ENCODE data around the gene RALGPS1. TPM values are rescaled to one million over a fixed set of nuclear protein-coding genes. Genes with fewer than 3 reads are reported as not detected.

Gene RALGPS1
- total RNA-seq, 1 experiment from 2014 or later, result 0.42 TPM

DNA sequence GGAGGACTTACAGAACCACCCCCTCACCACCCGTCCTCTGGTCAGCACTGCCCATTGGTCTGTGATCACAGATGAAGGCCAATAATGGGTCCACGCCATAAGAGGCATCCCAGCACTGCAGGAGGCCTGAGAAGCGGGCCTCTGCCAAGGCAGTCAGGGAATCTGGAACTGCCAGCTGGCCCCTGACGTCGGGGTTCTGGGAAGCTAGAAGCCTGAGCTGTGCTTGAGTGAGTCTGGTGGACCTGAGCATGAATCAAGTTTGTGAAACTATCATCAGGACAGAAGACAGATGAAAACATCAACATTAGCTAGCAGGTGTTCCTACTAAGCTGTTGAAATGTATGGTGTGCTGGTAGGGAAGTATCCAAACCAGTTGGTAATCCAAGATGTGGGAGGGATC is 200.0 kb downstream of the RALGPS1 start:
- no peak for DNase-seq (ENCODE audit: low read depth)

DNA sequence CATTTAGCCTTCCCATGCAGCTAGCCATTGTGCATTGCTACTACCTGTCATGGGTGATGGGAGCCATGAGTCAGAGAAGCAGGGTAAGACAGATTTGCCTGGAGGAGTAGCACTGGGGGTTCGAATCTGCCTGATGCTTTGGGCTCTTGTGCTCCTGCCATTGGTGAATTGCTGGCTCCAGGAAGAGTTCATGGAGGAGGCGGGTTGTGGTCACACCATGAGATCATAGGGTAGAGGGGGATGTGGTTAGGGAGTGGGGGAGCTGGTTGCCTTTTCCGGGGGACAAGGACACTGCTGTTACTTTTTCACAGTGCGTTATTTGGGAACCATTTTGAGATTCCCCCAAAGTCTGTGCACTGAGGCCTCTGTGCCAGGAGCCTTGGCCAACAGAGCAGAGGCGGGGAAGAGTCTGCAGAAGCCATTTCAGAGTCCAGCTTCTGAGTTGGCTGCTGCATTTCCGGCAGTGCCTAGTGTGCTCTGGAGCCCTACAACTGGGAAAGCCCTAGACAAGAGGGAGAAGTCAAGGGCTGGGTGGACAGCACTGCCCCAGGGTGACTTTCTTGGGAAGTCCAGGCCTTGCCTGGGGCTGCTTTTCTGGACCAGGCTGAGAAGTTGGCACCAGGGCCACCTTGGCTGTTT is 201.6 kb downstream of the RALGPS1 start:
- peak; percentile 61 for DNase-seq (ENCODE audit: low read depth)

DNA sequence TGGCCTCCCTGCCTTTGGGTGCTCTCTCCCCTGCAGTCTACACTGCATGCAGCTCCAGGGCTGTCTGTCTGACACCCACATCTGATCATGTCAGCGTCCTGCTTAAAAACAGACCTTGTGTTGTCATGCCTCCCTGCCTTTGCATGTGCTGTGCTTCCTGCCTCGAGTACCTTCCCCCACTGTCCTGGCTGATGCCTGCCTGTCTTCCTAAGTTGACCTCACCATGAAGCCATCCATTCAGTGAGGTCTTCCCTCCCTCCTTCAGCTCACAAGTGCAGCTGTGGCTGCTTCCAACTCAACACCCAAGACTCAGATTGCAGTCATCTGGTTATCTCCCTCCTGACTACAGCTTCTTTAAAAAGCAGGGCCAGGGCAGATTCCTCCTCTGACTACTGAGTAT is 202.4 kb downstream of the RALGPS1 start:
- DNase-seq (ENCODE audit: low read depth), result peak; percentile 41

DNA sequence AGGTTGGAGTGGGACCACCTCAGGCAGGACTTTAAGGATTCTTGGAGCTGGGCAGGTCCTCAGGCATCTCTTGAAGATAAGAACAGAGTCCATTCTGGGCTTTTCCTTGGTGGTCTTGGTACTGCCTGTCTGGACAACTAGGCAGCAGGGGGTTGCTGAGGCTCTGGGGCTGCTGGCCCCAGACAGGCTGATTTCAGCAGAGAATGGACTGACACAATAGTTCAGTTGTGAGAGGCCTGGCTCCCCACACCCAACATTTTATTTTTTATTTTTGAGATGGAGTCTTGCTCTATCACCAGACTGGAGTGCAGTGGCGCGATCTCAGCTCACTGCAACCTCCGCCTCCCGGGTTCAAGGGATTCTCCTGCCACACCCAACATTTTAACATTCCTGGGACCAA is 203.2 kb downstream of the RALGPS1 start:
- DNase-seq (ENCODE audit: low read depth), result no peak

DNA sequence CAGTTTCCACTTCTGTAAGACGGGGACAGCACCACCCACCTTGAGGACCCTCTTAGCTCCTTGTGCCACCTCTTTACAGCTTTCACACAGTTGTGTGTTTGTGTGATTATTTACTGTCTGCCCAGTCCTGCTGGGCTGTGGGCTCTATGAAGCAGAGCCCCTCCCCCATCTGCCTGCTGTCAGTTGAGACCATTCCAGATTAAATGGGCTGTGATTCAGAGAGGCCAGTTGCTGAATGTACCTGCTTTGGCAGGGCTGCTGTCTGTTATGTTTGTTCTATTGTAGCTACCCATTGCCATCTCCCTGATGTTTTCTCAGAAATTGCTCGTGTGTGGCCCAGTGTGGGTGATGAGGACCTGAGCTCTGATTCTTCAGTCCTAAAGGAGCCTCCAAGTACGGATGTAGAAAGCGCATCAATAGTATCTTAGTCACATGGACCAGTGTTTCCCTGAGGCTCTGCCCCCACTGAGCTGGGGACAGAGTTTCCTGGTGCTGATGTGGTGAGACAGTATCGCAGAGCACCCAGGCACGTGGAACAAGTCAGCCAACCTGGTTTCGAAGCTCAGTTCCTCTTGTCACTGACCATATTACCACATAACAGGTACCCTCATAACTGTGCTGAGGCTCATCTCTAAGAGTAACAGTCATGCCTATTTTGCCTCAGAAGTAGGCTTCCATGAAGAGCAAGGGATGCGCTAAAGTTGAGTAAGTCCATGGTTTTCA is 204.2 kb downstream of the RALGPS1 start:
- DNase-seq (ENCODE audit: low read depth), result no peak

DNA sequence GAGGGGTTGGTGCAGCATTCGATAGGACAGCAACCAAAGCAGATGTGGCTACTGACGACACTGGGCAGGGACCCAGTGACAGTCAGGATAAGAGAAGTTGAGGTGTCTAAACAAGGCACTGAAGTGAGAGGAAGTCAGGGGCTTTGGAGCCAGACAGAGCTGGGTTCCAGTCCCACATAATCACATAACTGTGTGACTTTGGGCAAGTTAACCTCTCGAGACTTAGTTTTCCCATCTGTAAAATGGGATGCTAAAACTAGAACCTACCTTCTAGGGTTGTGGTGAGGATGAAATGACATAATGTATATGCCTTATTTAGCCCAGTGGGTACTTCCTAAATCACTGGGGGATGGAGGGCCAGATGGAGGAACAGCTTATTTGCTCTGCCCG is 204.7 kb downstream of the RALGPS1 start:
- DNase-seq (ENCODE audit: low read depth), result no peak

DNA sequence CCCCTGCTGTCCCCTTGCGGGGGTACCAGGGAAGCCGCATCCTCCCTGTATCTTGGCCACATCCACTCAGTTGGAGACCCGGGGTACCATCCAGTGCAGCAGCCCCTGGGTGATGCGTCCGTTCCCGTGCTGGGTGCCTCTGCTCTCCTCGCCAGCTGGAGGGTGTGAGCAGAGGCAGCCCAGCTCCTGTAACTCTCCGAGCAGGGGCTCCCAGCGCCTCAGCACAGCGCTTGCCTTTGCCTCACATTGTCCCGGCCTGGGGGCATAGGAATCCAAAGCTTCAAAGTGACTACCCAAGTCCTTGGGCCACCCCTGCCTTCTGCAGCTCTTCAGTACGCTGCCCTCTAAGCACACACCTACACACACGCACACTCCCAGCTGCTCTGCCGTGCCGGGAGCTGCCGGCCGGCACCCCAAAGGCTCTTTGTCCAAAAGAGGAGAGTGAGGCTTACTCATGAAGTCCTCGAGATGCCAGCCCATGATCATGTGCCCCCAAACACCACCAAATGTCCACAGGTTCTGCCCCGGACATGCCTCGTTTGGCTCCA is 207.1 kb downstream of the RALGPS1 start:
- no peak for DNase-seq (ENCODE audit: low read depth)

DNA sequence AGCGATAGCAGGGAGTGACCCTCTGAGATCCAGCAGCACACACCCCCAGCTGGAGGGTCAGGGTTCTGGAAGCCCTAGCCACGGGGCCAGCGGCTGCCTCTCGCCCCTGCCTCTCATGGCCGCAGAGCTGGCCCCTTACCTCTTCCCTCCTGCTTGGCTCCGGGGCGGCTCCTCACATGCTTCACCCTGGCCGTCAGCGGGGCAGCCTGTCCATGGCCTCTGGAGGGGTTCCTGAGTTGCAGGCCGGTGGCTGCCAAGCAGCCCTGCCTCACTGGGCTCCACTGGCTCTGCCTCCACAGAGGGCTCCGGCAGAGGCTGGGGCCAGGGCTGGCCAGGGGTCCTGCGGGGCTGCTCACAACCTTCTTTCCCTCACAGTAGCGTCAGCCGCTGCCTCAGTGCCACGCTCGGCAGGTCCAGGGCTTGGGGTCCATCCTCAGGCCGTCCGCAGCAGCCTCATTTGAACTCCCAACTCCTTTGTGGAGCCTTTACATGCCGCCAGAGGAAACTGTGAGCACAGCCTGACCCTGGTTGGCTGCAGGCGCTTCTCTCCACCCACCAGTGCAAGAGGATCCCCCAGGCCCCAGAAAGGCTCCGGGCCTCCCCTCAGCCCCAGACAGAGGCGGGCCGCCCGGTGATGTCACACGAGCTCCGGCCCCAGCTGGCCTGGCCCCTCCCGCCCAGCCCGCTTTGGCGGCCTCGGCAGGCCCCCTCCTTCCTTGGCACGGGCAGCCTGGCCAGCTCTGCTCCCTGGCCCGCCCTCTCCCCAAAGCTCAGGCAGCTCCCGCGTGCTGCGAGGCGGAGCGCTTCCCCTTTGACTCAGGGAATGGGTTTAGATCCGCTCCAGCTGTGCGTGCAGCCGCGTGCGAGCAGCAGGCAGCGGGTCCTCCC is 207.8 kb downstream of the RALGPS1 start, which contains the start of gene ANGPTL2:
TSS of gene ANGPTL2 (minus strand) at position 460 of the 888 bp plus-strand sequence. CDS start 13,904 bp downstream, outside the sequence.
- peak; percentile 87 for DNase-seq (ENCODE audit: low read depth)

DNA sequence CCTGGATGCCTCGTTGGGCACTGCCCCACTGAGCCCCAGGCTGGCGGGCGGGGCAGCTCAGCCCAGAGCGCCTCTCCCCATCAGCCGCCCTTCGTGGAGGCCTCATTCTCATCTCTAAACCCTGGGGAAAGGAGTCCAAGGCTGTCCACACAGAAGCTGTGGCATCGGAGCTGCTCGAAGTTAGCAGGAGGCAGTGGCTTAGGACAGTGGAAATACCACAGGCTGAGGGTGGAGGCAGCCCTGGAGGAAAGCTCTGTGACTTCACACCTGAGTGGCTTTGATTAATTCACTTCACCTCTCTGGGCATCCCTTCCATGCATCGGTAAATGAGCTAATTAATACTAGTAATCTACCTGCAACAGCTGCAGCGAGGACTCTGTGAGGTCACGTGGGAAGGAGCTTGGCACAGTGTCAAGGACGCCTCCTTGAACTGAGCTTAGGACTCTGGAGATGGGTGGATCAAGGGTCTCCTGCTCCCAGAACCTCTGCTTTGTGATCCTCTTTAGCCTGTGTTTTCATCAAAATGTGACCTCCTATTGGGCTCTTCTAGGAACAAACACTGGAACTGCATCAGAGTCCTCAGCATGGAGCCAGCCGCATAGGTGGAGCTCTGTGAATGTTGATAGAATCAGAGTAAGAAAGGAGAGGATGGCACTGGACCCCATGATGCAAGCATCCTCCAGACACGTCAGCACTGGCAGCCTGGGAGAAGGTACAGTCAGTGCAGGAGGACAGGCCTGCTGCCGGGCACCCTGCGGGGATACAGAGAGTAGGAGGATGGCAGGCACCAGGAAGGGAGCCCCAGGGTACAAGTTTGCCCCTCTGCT is 208.7 kb downstream of the RALGPS1 start:
- DNase-seq (ENCODE audit: low read depth), result no peak

DNA sequence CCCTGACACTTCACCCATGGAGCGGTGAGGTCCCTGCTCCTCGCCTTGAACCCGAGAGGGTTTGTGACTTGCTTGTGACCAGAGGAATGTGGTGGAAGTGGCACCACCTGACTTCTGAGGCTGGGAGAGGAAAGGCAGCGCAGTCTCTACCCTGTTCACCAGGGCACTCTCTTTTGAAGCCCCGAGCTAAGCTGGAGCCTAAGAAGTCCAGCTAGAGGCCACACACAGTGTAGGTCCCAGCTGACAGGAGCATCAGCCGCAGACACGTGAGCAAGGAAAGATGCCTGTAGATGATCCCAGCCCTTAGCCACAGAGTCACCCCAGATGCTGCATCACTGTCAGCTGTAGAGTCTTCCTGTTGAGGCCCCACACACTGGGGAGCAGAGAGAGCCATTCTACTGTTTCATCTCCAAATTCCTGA is 209.5 kb downstream of the RALGPS1 start:
- DNase-seq (ENCODE audit: low read depth), result no peak

DNA sequence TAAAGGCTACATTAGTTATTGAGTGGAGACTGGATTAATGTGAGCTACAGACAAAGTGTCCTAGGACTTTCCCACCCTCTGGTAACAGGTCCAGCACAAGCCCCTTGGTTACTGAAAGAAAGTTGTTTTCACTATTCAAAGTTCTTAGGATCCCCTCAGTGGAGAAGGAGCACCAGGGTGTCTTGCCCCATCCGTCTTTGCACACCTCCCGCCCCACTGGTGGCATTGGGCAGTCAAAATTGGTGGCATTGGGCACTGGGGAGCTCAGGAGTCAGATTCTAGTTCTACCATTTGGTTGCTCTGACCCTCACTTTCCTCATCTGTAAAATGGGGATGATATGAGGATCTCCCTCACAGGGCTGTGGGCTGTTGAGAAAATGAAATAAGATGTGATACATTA is 210.2 kb downstream of the RALGPS1 start:
- DNase-seq (ENCODE audit: low read depth), result no peak

DNA sequence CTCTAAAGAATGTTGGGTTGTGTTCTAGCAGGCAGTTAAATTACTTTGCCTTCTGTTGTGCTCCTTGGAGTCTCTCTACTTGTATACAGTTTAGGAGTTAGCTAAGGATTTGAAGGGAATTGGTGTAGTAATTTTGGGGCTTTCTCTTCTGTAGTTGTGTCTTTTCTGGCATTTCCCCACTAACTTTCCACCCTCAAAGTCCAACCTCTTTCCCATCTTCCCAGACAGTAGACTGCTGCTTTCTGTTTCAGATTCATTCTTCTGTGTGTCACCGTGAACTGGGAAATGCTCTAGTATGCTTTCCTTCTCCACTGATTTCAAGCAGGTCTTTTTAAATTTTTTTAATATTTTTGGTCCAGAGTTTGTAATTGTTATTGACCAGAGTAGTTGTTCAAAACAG is 212.4 kb downstream of the RALGPS1 start:
- DNase-seq (ENCODE audit: low read depth), result no peak

DNA sequence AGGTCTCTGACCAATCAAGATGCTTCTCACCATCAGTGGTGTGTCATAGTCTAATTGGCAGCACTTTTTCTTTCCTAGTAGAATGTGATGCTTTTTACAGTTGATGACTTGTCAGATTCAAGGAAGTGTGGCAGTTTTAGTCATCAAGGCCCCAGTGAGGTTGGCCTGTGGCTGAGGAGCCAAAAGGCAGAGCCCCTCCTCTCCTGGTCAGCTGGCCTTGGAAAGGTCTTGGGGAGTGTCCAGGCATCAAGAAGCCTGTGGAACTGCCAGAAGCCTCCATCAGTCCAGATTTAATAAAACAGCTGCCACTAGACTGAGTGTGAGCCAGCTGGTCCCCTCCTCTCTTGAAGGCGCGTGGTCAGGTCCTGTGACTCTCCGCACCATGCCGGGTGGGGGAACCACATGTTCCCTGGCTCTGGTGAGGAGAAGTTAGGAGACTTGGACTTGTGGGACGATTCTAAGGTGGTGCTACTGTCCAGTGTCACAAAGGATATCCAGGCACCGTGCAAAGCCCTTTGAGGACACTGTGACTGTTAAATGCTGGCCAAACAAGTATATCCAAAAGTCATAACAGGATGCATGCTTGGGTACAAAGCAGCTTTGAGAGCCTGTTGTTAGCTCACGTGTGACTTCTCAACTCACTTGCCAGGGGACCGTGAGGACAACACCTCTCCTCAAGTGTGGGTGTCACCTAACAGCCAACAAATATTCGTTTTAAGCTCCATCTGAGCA is 213.9 kb downstream of the RALGPS1 start:
- DNase-seq (ENCODE audit: low read depth), result peak; percentile 56

DNA sequence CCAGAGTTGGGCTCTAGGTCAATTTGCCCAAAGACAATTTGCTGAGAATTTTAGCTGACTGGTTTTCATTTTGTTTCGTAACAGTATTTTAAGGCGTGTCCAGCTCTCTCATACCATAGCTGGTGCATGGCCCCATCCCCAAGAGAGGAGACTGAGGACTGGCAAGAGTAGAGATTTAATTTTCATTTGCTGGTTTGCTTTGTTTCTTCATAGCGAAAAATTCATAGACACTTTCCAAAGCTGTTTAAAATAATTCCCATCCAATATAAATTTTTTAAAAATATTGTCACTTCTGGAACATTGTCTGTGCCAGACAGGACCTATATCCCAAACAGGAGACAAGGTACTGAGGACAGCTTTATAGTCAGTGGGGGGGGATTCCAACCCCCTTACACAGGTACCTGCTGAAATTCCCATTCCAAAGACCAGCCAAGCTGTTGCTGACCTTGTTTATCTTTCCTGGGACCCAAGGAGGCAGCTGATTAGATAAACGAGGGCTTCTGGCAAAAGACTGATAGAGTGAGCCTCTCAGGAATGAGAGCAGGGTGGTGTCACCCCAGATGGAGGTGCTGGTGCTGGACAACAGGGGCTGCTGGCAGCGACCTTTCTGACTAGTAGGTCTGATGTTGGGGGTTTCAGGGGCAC is 214.6 kb downstream of the RALGPS1 start:
- no peak for DNase-seq (ENCODE audit: low read depth)

DNA sequence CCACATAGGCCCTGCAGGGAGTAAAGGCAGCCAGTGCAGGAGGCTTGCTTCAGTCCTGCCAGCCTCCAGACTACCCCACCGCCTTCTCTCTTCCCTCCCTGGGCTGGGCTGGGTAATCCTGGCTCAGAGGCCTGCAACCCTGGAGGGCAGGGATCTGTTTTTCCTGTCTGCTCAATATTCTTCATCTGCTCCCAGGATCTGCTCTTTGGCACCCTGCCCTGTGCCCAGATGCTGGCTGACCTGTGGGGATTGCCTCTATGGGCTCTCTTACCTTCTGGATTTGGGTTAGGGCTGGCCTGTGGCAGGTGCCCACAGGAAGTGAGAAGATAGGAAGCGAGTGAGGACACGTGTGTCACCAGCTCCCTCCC is 215.1 kb downstream of the RALGPS1 start:
- no peak for DNase-seq (ENCODE audit: low read depth)

DNA sequence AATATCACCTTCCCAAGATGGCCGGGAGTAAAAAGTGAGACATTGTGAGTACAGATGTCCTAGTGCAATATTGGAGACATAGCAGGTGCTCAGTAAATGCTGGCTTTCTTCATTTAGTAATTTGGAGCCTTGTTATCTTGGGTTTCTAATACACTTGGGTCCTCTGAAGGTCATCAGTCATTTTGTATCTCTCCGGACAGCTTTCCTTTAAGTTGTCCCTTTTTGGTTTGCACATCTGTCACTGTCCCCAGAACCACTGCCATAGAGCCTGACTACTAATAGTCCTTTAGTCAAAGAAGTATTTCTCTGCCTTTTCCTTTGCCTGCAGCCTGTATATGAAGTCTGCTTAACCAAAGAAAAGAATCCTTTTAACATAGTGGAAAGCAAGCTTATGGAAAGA is 215.7 kb downstream of the RALGPS1 start:
- no peak for DNase-seq (ENCODE audit: low read depth)

DNA sequence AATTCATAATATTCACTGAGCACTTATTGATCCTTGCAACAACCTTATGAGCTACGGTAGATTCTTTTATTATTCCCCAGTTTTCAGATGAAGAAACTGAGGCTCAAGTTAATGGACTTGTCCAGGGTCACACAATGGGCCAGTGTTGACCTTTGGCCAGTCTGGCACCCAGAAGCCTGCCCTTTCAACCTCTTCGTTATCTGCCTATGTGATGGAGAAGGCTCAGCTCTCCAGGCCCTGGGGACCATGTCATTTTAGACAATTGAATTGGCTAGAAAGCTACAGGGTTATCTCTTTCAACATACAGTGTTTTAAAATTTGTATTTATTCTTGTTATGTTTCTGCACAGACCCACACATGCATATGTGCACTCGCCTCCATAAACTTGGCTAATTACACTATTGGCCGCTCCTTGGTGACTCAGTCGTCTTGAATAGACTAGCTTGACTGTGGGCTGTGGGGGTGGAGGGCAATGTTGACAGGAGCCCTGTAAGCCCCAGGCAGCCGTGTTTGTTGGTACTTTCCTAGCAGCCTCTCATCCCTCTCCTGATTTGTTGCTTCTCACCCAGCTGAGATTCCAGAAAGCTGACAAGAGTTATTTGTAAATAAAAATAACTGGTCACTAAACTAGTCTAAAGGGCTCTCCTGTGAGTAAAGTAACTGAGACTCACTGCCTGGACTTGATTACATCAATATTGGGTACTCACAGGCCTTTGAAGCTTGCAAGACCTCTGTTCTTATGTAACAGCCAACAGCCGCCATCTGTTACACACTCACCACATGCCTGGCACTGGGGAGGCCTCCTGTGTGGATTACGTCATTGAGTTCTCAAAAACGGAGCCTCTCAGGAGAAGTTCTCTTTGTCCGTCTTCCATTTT is 216.3 kb downstream of the RALGPS1 start:
- DNase-seq (ENCODE audit: low read depth), result no peak

DNA sequence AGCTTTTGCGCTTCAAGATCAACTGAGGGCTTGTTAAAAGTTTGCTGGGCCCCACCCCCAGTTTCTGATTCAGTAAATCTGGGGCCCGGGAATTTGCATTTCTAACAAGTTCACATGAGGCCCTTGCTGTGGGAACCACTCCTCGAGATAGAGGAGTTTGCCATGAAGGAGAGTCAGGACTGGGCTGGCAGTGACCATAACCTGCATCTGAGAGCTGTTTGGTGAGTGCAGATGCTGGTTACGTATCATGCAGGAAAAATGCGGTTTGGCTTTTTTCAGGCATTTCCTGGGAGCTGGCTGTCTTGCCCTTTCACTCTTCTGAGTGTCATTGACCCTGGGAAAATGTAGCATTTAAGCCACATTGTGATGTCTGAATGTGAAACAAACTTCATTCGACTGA is 217.3 kb downstream of the RALGPS1 start:
- peak; percentile 67 for DNase-seq (ENCODE audit: low read depth)

DNA sequence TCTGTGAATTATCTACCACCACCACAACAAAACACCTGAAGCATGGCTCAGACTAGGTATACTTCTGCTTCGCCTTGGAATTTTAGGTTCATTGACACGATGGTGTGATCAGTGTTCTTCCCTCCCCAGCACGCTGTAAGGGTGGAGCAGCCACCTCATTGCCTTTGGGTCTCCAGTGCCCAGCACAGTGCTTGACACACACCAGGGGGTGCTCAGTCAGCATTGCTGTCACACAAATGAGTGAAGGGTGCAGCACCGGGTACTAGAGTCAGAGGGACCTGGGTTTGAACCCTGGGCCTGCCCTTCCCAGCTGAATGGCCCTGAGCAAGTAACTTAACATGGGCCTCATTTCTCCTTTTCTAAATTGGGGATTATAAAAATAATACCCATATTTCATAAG is 217.8 kb downstream of the RALGPS1 start:
- DNase-seq (ENCODE audit: low read depth), result no peak
